HUES6 (cell line): ENCODE results near the gene INSIG2.

Source experiments
- H3K27ac ChIP-seq: 2 replicates; pipeline ENCODE4 v1.7.0; 2013; ENCODE audit warnings: low read depth, mild to moderate bottlenecking, low read length, inconsistent platforms
- H3K27me3 ChIP-seq: 2 replicates; pipeline ENCODE4 v1.6.1; 2013; ENCODE audit warnings: low read length; ENCODE audit not compliant: control insufficient read depth, insufficient read depth
- H3K36me3 ChIP-seq: 2 replicates; pipeline ENCODE4 v1.6.1; 2013; ENCODE audit warnings: low read length; ENCODE audit not compliant: control insufficient read depth, insufficient read depth
- H3K4me1 ChIP-seq: 2 replicates; pipeline ENCODE4 v1.6.1; 2013; ENCODE audit warnings: low read length; ENCODE audit not compliant: control insufficient read depth, insufficient read depth
- H3K4me3 ChIP-seq: 2 replicates; pipeline ENCODE4 v1.5.1; 2013; ENCODE audit warnings: low read depth, low read length
- H3K9ac ChIP-seq: one replicate; pipeline ENCODE4 v1.6.1; 2013; ENCODE audit warnings: mild to moderate bottlenecking, low read length
- H3K9me3 ChIP-seq: 2 replicates; pipeline ENCODE4 v1.6.1; 2013; ENCODE audit warnings: low read depth, low read length; ENCODE audit not compliant: control insufficient read depth, insufficient read depth

Gene INSIG2

DNA sequence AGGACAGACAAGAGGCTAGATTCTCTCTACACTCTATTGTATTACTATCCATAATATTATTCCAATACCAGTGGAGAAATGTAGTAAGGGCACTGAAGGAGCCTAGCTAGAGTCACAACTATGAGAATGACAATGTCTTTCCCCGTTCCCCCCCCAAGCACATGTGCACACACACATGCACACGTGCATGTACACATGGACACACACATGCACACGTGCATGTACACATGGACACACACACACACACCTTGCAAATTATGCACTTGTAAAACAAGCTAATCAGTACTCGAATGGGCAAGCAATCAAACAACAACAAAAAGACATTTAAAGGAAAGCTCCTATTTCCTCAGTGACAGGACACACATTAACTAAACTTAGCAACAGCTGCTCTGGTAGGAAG lies 65.2 kb downstream of the INSIG2 start:
- Histone ChIP-seq H3K9me3 (0 out of 2 replicates have a peak, but pooled peaks cover 2% of the 10 kb centered on the region), H3K36me3 (no peaks in the 10 kb centered on the region), H3K4me1 (no peaks in the 10 kb centered on the region), H3K9ac (no peak overlapping the region), H3K27me3 (no peaks in the 10 kb centered on the region), H3K4me3 (no peak overlapping the region), H3K27ac (no peak overlapping the region)

DNA sequence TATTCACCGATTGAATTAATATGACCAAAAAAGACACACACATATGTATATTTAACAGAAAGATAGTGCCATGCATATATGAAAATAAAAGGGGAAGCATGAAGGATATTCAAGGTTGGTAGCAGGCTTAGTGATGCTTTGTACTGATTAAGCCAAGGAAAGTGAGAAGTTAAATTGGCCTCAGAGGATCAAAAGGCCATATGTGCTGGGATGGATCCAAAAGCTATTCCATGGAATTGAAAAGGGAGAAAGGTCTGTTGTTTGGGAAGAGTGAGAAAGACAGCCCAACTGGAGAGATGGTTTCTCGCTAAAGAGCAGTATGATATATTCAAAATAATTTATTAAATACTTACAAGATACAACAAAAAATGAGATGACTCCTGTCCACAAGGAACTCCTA lies 65.9 kb downstream of the INSIG2 start:
- H3K4me3 ChIP-seq, result no peak overlapping the region
- no peaks in the 10 kb centered on the region for H3K4me1 ChIP-seq
- no peak overlapping the region for H3K9ac ChIP-seq
- no peaks in the 10 kb centered on the region for H3K36me3 ChIP-seq
- 0 out of 2 replicates have a peak, but pooled peaks cover 2% of the 10 kb centered on the region for H3K9me3 ChIP-seq
- no peaks in the 10 kb centered on the region for H3K27me3 ChIP-seq
- H3K27ac ChIP-seq, result no peak overlapping the region
